Keratinocyte (primary cell): ENCODE measurements around the gene FASN. TPM values are rescaled to one million over a fixed set of nuclear protein-coding genes. Genes with fewer than 3 reads are reported as not detected.

ENCODE experiments used
- DNase-seq: peaks from one replicate; pipeline ENCODE4 v3.0.0-alpha.2; 2011; ENCODE audit warnings: low read depth, missing footprints, low spot score
- FAIRE-seq: peaks from 2 replicates; lab custom pipeline; 2011; peaks lifted over from hg19 to GRCh38; lab: Jason Lieb, UNC
- H2AFZ ChIP-seq: 2 replicates; pipeline ENCODE4 v1.6.0; 2012; ENCODE audit warnings: low read length, control low read depth, inconsistent platforms; ENCODE audit not compliant: control insufficient read depth
- H3K27ac ChIP-seq: 2 replicates; pipeline ENCODE4 v1.5.1; 2011; ENCODE audit warnings: low read length; ENCODE audit not compliant: control insufficient read depth, insufficient read depth
- H3K27me3 ChIP-seq: 3 replicates; pipeline ENCODE4 v1.6.0; 2011; ENCODE audit warnings: low read length; ENCODE audit not compliant: control insufficient read depth, insufficient read depth; ENCODE audit errors: extremely low read depth
- H3K36me3 ChIP-seq, 2 experiments: 2 replicates in 1 of 2; 3 replicates in 1 of 2; pipeline ENCODE4 v1.5.1; 2011; ENCODE audit warnings: low read length in 2 of 2, mild to moderate bottlenecking in 1 of 2; ENCODE audit not compliant: control insufficient read depth in 2 of 2, insufficient read depth in 2 of 2; ENCODE audit errors: extremely low read depth in 1 of 2
- H3K4me1 ChIP-seq: 3 replicates; pipeline ENCODE4 v1.5.1; 2011; ENCODE audit warnings: low read length; ENCODE audit not compliant: control insufficient read depth, insufficient read depth; ENCODE audit errors: extremely low read depth
- H3K4me2 ChIP-seq: 3 replicates; pipeline ENCODE4 v1.6.0; 2011; ENCODE audit warnings: low read depth, low read length; ENCODE audit not compliant: control insufficient read depth, insufficient read depth; ENCODE audit errors: extremely low read depth
- H3K4me3 ChIP-seq, 3 experiments: fragments of 200-600 bp in 1 of 3; sonication (generic) in 1 of 3; 2 replicates in 2 of 3; 3 replicates in 1 of 3; pipeline ENCODE4 v1.5.1; 2011 to 2016; ENCODE audit warnings: low read length in 3 of 3, mild to moderate bottlenecking in 3 of 3, control low read depth in 2 of 3, inconsistent platforms in 1 of 3, low read depth in 1 of 3, mixed read lengths in 1 of 3, mixed run types in 1 of 3, moderate library complexity in 1 of 3; ENCODE audit not compliant: control insufficient read depth in 2 of 3, insufficient read depth in 2 of 3; ENCODE audit errors: extremely low read depth in 1 of 3
- H3K79me2 ChIP-seq: 2 replicates; pipeline ENCODE4 v1.6.0; 2012; ENCODE audit warnings: low read length; ENCODE audit not compliant: control insufficient read depth, insufficient read depth
- H3K9ac ChIP-seq: 3 replicates; pipeline ENCODE4 v1.6.0; 2011; ENCODE audit warnings: low read length; ENCODE audit not compliant: control insufficient read depth, insufficient read depth; ENCODE audit errors: extremely low read depth
- H3K9me1 ChIP-seq: 3 replicates; pipeline ENCODE4 v1.6.0; 2011; ENCODE audit warnings: low read length; ENCODE audit not compliant: control insufficient read depth, insufficient read depth; ENCODE audit errors: extremely low read depth
- H3K9me3 ChIP-seq: 2 replicates; pipeline ENCODE4 v1.5.1; 2012; ENCODE audit warnings: low read depth, low read length; ENCODE audit not compliant: control insufficient read depth
- H4K20me1 ChIP-seq: 3 replicates; pipeline ENCODE4 v1.6.0; 2011; ENCODE audit warnings: low read length; ENCODE audit not compliant: control insufficient read depth, insufficient read depth; ENCODE audit errors: extremely low read depth
- EZH2 ChIP-seq: IDR thresholded peaks from one replicate; pipeline ENCODE4 v1.6.1; 2012; ENCODE audit warnings: inconsistent platforms, mild to moderate bottlenecking, low read length, moderate library complexity
- dilution Hi-C: fragments of 300-500 bp; cut with MboI; formaldehyde crosslinking; loops from one replicate; pipeline ENCODE4 v1.7.0; 2020; ENCODE audit warnings: low sequenced_read_pairs; ENCODE audit not compliant: extremely low pct_ligation_motif_present
- polyA plus RNA-seq, 5 experiments: library from polyadenylated mRNA; depleted of rRNA in 3 of 5; stranded (reverse) in 3 of 5; stranded (forward) in 1 of 5; unstranded in 1 of 5; fragments of >200 nt; gene quantifications; 1 replicate in 1 of 5; 2 replicates in 3 of 5; 3 replicates in 1 of 5; pipeline versions ENCODE4 v1.2.1 to v1.2.3, GENCODE V29; 2011 to 2012; ENCODE audit warnings: missing spikeins in 2 of 5, low read depth in 1 of 5, low replicate concordance in 1 of 5
- TF ChIP-seq, protein P1 (sequence below), 3 experiments: IDR thresholded peaks in 1 of 3; conservative IDR thresholded peaks in 1 of 3; optimal IDR thresholded peaks in 1 of 3; 2 replicates in 2 of 3; 3 replicates in 1 of 3; pipeline versions ENCODE3 to v1.5.1; 2011; ENCODE audit warnings: low read length in 3 of 3, mild to moderate bottlenecking in 3 of 3, moderate library complexity in 2 of 3, control low read depth in 1 of 3, inconsistent platforms in 1 of 3; ENCODE audit not compliant: insufficient read depth in 2 of 3; ENCODE audit errors: extremely low read depth in 1 of 3

Gene FASN
- polyA plus RNA-seq, 1 donor (not counting 4 experiments of a cell fraction or from before 2014, with no cell fraction given): 44.7 TPM

DNA sequence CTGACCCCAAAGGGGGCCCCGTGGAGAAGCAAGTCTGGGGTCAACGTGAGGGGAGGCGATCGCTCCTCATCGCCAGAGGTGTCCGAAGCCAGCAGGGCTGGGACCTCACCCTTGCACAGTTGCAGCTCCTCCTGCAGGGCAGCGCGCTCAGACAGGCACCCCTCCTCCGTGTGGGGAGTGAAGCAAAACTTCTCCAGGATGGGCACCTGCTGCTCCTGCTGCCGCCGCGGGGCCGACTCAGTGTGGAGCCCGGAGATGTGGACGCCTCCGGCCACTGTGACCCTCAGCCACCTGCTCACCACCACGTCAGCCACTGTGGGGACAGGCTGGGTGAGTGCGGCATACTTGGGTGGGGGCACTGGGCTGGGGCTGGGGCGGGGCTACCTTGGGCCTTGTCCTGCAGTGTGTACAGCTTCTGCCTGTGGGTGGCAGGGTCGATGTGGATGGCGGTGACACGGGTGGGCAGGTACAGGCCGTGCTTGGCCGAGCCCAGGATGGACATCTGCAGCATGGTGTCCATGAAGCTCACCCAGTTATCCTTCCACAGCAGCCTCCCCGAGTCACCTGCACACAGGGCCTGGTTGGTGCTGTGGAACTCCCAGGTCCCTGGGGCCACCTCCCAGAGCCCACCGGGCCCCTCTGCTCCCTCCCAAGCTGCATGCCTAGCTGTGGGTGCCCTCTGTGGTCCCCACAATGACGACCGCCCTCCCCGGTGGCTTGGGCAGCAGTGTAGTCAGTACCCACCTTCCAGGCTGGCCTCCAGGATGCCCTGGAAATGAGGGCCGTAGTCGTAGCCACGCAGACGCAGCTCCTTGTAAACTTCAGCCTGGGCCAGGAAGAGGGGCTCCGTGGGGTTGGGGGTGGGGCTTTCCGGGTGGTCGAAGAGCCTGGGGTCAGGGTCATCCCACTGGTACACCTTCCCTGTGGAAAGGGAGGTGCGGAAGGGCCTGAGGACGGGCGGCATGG is 10.8 kb downstream of the FASN start:
- peaks cover 31% of the 10 kb centered on the region for H4K20me1 ChIP-seq

DNA sequence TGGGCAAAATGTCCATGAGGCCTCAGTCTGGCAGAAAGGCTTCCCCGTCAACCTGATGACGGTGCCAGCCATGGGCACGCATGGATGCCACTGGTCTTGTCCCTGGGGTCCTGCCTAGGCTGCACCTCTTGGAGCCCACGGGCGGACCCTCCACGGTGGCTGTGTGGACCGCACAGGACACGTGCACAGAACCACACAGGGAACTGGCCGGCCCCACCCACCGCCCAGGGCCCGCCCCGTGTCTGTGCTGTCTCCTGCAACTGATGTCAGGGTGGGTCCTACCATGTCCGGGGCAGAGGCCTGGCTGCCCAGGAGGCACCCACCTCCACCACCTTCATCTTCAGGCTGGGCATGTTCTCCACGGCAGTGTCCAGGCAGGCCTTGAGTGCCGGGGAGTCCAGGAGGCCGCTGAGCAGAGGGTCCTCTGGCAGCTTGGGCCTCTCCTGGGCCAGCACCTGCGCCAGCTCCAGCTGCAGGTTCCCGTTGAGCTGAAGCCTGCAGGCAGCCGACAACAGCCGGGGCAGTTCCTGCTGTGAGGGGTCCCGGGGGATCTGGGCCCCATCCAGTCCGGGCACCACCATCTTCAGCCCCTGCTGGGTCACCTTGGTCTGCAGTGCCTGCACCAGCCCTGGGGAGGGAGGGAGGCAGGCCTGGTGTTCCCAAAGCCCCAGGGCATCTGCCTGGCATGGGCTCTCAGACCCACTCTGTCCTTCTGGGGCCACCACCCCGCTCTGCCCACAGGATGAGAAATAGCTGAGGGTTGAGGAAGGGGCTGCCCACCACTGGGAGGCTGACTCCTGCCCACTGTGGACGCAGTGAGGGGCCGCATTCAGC is 11.9 kb downstream of the FASN start:
- H3K79me2 ChIP-seq: peaks cover 39% of the 10 kb centered on the region
- no peak overlapping the region for H3K9ac ChIP-seq
- no peak for DNase-seq
- H3K4me1 ChIP-seq: no peaks in the 10 kb centered on the region
- H4K20me1 ChIP-seq: peaks cover 29% of the 10 kb centered on the region
- no peak for TF ChIP-seq EZH2
- TF ChIP-seq, protein P1, sequence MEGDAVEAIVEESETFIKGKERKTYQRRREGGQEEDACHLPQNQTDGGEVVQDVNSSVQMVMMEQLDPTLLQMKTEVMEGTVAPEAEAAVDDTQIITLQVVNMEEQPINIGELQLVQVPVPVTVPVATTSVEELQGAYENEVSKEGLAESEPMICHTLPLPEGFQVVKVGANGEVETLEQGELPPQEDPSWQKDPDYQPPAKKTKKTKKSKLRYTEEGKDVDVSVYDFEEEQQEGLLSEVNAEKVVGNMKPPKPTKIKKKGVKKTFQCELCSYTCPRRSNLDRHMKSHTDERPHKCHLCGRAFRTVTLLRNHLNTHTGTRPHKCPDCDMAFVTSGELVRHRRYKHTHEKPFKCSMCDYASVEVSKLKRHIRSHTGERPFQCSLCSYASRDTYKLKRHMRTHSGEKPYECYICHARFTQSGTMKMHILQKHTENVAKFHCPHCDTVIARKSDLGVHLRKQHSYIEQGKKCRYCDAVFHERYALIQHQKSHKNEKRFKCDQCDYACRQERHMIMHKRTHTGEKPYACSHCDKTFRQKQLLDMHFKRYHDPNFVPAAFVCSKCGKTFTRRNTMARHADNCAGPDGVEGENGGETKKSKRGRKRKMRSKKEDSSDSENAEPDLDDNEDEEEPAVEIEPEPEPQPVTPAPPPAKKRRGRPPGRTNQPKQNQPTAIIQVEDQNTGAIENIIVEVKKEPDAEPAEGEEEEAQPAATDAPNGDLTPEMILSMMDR (optimal IDR thresholded peaks at IDR 0.05 in 1 of 3, IDR thresholded peaks at IDR 0.05 in 1 of 3, conservative IDR thresholded peaks at IDR 0.05 in 1 of 3; ENCODE audit: extremely low read depth in 1 of 3, insufficient read depth in 2 of 3, low read length in 3 of 3): no peak
- no peak for FAIRE-seq
- no peaks in the 10 kb centered on the region for H3K9me3 ChIP-seq
- no peak overlapping the region for H3K4me3 ChIP-seq
- dilution Hi-C loops: no loop called here
- H3K4me2 ChIP-seq: no peak overlapping the region
- H2AFZ ChIP-seq: no peak overlapping the region
- no peaks in the 10 kb centered on the region for H3K9me1 ChIP-seq
- no peak overlapping the region for H3K27ac ChIP-seq
- H3K36me3 ChIP-seq: peaks cover 69 to 70% of the 10 kb centered on the region in 2 experiments
- H3K27me3 ChIP-seq: no peaks in the 10 kb centered on the region

More for the DNA sequence above, 10.8 kb downstream of the FASN start:
- Histone ChIP-seq H3K9ac (no peak overlapping the region), H2AFZ (no peak overlapping the region), H3K36me3 (peaks cover 66 to 70% of the 10 kb centered on the region in 2 experiments), H3K79me2 (peaks cover 48% of the 10 kb centered on the region), H3K4me1 (no peaks in the 10 kb centered on the region), H3K27me3 (no peaks in the 10 kb centered on the region), H3K9me3 (no peaks in the 10 kb centered on the region), H3K9me1 (no peaks in the 10 kb centered on the region), H3K4me2 (no peak overlapping the region), H3K4me3 (no peak overlapping the region), H3K27ac (no peak overlapping the region)
- no peak for DNase-seq
- TF ChIP-seq EZH2: no peak
- TF ChIP-seq, protein P1 (optimal IDR thresholded peaks at IDR 0.05 in 1 of 3, IDR thresholded peaks at IDR 0.05 in 1 of 3, conservative IDR thresholded peaks at IDR 0.05 in 1 of 3; ENCODE audit: extremely low read depth in 1 of 3, insufficient read depth in 2 of 3, low read length in 3 of 3): no peak
- FAIRE-seq: no peak
- dilution Hi-C loops: no loop called here
